RPMI8226 (cell line): Measurements from ENCODE around the gene MISP3.

Source experiments
- DNase-seq: peaks from one replicate; pipeline ENCODE4 v3.0.0-alpha.2; 2015

The MISP3 gene

DNA sequence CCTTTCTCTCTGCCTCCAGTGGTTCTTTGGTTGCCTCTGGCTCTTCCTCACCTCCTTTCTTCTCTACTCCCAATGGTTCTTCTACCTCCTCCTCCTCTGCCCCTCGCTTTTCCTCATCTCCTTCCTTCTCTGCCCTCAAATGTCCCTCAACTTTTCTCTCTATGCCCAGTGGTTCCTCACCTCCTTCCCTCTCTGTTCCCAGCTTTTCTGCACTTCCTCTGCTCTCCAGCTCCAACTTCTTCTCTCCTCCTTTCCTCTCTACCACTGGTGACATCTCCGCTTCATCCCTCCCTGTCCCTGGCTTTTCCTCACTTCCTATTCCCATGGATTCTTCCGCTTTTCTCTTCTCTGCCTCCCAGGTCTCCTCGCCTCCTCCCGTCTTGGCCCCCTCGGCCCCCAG lies 18.5 kb upstream of the MISP3 start:
- DNase-seq, result no peak

GRCh38 chr19:14054721-14055120 lies 17.9 kb upstream of the MISP3 start:
- DNase-seq, result no peak

GRCh38 chr19:14055396-14055795 lies 17.2 kb upstream of the MISP3 start:
- no peak for DNase-seq

DNA sequence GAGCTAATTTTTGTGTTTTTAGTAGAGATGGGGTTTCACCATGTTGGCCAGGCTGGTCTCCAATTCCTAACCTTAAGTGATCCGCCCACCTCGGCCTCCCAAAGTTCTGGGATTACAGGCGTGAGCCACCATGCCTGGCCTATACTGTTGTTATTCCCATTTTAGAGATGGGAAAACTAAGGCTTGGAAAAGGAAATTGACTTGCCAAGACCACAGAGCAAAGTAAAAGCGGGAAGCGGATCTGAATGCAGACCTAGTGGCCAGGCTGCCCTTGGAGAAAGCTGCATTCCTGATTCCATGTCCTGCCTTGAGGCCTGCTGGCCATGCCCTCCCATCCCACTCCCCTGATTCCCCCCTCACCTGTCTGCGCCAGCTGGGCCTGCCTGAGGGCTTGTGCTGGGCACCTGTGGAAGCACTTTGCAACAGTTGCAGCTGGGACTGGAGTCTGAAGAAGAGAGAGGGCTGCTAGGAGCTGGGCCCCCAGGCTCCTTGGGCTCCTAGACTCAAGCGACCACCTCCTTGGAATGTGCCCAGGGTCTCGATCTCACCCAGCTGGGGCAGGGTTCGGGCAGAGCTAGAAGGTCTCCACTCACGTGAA lies 16.4 kb upstream of the MISP3 start:
- DNase-seq, result no peak

- DNase-seq, result no peak
Observed at GRCh38 chr19:14056741-14057356, 15.7 kb upstream of the MISP3 start.

GRCh38 chr19:14058182-14059092 lies 14.1 kb upstream of the MISP3 start:
- no peak for DNase-seq

DNA sequence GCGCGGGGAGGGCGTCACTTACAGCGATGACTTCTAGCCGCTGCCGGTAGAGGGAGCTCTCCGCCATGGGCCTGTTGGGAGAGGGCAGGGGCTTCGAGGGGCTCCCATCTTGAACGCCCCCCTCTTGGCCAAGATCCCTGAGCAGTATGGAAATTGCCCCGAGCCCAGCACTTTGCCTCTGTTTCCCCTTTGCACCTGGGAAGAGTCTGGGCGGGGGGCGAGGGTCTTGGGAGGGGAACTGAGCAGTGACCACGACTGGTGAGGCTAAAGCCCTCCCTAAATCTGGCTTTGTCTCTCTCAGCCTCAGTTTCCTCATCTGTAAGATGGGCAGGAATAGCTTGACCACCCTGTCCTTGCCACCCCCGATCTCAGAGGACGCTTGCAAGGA lies 13.5 kb upstream of the MISP3 start:
- peak; percentile 53 for DNase-seq

DNA sequence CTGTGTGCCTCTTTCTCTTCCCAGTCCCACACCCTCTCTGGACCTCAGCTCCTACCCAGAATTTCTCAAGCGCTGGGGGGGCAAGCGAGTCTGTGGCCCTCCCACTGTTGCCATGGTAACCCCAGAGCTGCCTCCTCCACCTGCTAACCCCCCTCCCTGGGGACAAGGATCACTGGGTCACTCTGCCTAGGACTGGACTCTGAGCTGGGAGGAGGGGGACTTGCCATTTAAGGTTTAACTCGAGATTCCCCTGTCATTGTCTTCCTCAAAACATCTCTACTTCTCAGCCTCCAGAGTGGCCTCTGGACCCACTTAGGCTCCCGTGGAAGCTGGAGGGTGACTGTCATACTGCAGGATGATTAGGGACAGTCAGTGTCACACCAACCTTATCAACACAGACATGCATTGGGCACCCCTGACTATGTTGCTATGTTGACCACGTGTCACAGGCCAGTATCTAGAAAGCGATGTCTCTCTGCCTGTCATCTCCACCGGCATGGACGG lies 12.9 kb upstream of the MISP3 start:
- DNase-seq, result no peak

DNA sequence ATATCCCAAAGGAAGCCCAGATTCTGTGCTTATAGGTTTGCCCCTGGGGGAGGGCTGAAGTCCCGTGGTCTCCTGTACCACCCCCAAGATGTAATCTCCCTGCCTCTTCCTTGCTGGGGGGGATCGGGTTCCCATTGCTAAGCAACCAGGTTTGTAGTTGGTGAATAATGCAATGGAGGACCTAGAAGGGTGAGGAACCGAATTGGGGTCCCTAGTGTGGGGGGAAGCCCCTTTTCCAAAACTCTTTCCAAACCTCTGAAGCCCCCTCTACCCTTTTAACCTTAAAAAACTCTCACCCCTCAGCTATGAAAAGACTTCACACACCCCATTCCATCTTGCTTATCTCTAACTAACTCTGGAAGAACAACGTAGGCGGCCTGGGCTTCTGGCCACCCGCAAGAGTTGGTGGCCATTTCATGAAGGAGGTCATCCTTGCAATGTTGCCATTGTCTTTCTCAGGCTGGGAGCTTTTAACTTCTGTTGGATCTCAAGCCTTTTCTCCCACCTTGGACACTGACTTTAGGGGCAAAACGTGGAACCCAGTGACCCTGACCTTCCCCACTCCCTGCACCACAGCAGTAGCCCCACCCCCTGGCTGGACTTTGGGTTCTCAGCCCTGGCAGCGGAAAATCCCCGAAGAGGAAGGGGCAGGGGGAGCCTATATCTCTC lies 11.4 kb upstream of the MISP3 start:
- no peak for DNase-seq

- no peak for DNase-seq
Observed at GRCh38 chr19:14061751-14062557, 10.6 kb upstream of the MISP3 start, which contains the start of gene PALM3. TSS of gene PALM3 (minus strand) at chr19:14062076. CDS start at chr19:14061980, 96 bp downstream.

DNA sequence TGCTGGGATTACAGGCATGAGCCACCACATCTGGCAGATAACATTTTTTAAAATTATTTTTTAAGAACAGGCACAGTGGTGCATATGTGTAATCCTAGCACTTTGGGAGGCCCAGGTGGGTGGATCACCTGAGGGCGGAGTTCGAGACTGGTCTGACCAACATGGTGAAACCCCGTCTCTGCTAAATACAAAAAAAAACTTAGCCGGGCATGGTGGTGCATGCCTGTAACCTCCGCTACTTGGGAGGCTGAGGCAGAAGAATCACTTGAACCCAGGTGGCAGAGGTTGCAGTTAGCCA lies 10.1 kb upstream of the MISP3 start:
- DNase-seq, result no peak

DNA sequence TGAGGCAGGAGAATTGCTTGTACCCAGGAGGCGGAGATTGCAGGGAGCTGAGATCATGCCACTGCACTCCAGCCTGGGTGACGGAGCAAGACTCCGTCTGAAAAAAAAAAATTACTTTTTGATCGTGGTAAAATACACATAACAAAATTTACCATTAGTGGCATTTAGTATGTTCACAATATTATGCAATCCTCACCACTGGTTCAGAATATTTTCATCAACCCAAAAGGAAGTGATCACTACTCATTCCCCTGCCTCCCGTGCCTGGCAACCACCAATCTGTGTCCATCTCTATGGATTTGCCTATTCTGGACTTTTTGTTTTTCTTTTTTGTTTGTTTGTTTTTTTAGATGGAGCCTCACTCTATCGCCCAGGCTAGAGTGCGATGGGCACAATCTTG lies 9.5 kb upstream of the MISP3 start:
- no peak for DNase-seq

DNA sequence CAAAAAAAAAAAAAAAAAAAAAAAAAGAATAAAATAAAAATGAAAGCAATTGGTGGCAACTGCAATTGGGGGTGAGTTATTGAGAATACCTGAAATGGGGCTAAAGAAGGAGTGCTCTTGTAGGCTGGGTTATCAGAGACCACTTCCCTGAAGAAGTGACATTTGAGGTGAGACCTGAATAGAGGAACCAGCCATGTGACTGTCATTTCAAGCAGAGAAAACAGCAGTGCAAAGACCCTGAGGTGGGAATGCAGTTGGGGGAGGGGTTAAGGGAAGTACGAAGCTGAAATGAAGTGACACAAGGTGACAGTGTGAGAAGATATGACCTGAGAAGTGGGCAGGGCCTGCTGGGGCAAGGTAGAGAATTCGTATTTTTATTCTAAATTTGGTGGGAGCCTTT lies 6.5 kb upstream of the MISP3 start:
- no peak for DNase-seq

GRCh38 chr19:14070268-14071050 lies 2.1 kb upstream of the MISP3 start:
- DNase-seq, result no peak

GRCh38 chr19:14073261-14073924 lies 807 bp downstream of the MISP3 start:
- DNase-seq, result peak; percentile 88

DNA sequence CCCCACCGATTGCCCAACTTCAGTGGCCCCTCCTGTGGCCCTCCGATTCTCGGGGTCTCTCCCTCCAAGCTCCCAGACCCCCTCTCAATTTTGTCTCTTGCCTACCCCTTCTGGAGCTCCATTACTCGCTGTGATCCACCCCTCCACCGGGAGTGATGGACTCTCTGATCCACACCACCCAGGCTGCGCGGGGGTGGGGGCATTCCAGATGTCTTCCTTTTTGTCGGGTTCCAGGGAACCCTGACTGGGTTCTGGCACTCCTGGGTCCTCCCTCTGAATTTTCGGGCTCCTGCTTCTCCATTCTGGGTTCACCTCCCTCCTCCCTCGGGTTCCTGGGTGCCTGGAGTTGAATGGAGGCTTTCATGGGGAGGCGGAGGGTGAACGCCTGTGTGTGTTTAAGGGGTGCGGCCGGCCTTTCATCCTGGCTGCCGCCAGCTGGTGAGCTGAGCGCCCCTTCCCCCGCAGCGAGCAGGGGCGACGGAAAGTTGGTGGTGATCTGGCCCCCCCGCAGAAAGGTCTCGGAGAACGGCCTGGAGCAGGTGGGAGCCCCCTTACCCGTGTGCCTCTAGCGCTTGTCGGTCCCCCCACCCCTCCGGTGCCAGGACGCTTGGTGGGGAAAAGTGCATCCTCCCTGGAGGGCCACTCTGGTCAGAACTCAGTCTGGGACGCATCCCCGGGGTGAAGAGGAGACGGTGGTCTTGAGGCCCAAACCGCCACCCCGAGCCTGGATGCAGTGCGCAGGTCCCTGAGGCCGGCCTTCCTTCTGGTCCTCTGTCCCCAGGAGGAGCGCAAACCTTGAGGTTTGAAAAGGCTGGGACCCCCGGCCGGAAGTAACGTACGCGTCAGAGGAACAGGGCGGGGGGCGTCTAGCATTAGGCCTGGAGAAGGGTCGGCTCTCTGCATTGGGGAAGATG lies 1.6 kb downstream of the MISP3 start:
- peak; percentile 39 for DNase-seq

DNA sequence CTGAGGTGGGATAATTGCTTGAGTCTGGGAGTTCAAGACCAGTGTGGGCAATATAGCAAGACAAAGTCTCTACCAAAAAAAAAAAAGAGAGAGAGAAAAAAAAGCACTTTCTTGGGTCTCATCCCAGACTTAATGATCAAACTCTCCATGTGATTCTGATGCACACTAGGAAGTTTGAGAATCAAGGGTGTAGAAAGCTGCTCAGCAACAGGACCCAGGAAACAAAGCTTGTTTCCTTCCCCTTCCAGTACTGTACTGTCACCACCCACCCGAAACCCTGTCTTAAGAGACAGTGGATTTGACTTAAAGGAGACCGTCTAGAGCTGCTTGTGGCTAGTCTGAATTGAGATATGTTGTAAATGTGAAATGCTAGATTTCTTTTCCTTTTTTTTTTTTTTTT lies 5.8 kb downstream of the MISP3 start:
- DNase-seq, result no peak

GRCh38 chr19:14080887-14081796 lies 8.6 kb downstream of the MISP3 start:
- DNase-seq, result peak; percentile 99
